Panc1 (cell line): ENCODE data around the gene FADS2.

Experiments used
- POLR2AphosphoS5 ChIP-seq: IDR thresholded peaks from 2 replicates; pipeline ENCODE4 v1.6.1; 2012; ENCODE audit warnings: mild to moderate bottlenecking, low read depth, low read length, moderate library complexity
- SIN3A ChIP-seq: IDR thresholded peaks from 2 replicates; pipeline ENCODE4 v1.6.1; 2012; ENCODE audit warnings: low read depth, mild to moderate bottlenecking, low read length, moderate library complexity, borderline replicate concordance; ENCODE audit not compliant: insufficient read depth
- TF ChIP-seq, protein P1 (sequence below): fragments of 450-650 bp; IDR thresholded peaks from 2 replicates; pipeline ENCODE4 v1.5.1; 2017; ENCODE audit warnings: mild to moderate bottlenecking

- TF ChIP-seq POLR2AphosphoS5 (no peak), SIN3A (no peak)
- TF ChIP-seq, protein P1, sequence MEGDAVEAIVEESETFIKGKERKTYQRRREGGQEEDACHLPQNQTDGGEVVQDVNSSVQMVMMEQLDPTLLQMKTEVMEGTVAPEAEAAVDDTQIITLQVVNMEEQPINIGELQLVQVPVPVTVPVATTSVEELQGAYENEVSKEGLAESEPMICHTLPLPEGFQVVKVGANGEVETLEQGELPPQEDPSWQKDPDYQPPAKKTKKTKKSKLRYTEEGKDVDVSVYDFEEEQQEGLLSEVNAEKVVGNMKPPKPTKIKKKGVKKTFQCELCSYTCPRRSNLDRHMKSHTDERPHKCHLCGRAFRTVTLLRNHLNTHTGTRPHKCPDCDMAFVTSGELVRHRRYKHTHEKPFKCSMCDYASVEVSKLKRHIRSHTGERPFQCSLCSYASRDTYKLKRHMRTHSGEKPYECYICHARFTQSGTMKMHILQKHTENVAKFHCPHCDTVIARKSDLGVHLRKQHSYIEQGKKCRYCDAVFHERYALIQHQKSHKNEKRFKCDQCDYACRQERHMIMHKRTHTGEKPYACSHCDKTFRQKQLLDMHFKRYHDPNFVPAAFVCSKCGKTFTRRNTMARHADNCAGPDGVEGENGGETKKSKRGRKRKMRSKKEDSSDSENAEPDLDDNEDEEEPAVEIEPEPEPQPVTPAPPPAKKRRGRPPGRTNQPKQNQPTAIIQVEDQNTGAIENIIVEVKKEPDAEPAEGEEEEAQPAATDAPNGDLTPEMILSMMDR: no peak
These were observed 32.6 kb upstream of the FADS2 start for GRCh38 chr11:61795459-61795858.
